HG03066 (cell line): ENCODE data around the gene SLC12A8.

Experiments
- ATAC-seq: cut with Tn5 transposase; IDR thresholded peaks from one replicate; pipeline ENCODE4 v1.9.1; 2021; ENCODE audit warnings: low read depth; ENCODE audit not compliant: unreplicated experiment

The SLC12A8 gene

DNA sequence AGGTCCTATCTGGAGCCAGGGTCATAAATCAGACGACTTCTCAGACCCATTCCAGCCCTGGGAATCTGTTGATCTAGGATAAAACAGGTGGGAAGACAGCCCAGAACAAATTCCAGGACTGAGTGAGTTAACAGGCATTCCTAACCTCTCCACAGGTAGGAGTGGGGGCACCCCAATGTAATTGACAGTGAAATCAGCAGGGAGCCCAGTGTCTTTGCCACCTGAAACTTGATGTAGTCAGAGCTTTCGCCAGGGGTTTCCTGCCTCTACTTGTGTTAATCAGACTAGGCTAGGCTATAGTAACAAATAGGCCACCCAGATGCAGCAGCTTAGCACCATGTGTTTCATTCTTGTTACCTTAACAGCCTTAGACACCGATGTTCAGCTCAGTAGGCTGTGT, 154.0 kb downstream of the SLC12A8 start:
- no peak for ATAC-seq

DNA sequence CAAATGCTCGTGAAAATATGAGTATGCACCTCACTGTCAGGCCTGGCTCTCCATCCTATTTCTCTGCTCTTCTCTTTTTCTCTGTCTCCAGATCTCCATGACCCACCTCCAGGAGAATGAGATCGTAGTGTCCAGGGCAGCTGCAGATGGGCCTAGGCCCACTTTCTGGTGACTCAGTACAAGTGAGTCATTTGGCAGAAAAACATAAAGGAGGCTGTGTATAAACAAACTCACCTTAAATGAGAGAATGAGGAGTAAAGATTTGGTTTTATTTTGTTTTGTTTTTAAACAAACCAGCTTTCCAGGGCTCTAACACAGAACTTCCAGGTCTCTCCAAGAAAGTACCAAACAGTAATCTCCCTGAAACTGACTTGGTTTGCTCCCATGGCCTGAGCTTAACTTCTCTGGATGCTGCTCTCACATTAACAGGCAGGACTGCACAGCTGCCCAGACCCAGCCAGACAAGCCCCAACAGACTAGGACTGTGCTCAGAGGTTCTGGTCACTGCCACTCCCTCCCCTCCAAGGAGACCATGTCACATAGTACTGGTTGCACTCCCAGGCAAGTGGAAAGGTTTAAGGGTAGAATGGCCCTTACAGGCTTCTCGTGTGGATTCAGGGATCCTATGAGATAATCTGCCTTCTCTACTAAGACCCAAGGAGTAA, 155.2 kb downstream of the SLC12A8 start:
- no peak for ATAC-seq

DNA sequence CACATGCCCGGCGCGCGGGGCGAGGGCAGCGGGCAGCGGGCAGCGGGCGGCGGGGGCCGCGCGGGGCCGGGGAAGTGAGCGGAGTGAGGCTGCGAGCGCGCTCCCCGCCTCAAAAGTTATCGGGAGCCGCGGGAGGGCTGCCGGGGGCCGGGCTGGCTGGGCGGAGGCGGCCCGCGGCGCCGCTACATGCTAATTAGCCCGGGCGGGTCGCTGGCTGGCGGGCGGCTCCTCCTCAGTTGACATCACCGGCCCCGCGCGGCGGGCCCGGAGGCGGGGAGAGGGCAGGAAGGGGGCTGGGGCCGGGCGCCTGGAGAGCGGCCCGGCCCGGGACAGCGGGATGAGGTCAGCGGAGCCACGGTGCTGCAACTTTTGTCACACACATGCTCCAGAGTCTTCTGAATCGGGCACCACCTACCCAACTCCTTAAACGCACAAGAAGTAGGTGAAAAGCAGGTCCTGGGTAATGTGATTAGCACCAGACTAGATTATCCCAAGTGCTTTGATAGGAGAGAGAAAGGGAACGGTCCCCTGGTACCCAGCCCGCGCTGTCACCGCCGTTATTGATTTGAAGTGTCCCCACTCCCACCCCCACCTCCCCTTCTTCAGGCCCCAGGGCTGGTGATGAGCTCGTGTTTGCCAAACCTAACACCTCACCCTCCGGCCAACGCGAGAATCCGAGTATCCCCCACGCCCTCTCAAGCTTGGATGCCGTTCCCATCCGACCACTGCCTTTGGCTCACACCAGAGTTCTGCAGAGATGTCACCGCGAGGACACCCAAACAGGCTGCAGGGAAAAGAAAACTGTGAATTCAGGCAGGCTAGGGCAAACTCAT, 156.4 kb downstream of the SLC12A8 start, which contains the start of gene HEG1:
Gene HEG1, minus strand, starts transcription at position 85 of the 833 bp plus-strand sequence. CDS start 107 bp downstream, outside the sequence.
- peak; percentile 50 for ATAC-seq

DNA sequence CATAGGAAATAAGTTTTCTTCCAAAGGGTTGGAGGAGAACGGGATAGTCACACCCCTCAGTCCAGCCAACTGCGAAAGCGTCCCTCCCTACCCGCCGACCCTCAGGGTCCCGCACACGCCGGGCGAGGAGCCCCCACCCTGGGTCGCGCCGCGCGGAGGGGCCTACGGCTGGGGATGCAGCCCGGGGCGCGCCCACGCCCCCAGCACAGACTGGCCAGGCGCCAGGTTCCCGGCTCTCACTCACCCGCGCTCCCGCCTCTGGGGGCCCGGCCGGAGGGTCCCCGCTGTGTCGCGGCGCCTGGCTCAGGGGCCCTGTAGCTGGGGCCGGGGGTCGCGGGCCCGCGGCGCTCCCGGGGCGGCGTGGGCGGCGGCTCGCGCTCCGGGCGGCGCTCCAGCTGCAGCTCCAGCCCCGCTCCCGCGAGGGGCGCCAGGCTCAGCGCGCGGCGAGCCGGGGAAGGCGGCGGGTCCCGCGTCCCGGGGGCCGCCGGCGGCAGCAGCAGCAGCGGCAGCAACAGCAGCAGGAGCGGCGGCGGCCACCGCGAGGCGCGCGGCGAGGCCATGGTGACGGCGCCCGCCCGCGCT, 157.1 kb downstream of the SLC12A8 start:
- ATAC-seq: peak; percentile 15

DNA sequence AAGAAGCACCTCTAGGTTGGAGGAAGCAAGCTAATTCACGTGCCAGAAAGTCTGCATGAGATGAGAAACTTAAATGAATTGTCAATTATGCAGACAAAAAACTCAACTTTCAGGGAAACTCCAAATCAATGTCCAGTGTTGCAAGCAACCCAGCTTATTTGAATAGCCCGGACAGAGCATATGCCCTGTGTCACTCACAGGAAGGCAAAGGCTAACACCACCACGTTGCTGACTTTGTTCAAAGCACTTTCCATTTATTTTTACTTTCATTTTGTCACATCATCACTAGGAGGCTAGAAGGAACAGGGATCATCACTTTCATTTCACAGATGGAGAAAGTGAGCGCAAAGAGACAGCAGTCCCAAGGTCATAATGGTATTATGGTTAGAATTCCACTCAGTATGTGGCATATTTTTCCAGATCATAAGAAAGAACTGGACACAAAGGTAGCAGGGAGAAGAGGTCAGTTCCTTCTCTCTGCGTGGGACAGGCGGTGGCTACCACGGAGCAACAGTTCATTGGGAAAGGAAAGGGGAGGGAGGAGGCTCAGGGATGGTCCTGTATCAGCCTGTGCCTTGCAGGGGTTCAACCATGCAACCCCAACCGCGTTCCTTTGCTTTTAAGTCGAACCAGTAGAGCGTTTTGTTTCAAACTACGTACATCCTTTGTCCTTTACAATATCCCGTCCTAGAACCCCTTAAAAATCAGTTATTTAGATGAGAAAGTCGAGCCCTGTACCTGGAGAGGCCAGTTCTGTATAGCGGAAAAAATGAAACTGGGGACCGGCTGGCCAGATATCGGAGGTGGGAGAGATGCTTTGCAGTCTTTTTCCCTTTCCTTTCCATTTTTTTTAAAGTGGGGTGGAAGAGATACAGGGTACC, 157.9 kb downstream of the SLC12A8 start:
- ATAC-seq: no peak

DNA sequence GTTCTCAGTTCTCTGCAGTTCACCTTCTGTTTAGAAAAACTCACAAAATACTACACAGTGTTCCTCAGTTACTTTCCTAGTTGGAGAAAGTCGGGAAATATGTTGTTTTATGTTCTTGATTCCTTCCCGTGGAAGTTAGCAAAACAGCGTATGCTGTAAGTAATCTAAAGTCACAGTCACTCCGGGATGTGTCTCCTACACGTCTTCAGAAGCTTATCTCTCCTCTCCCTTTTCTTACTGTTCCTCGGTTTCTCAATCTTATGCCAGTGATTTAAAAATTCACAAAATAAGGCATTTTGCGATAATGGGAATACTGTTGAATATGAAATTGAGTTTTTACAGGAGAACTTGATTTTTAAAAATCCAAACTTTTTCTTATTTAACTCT, 158.5 kb downstream of the SLC12A8 start:
- ATAC-seq: no peak

DNA sequence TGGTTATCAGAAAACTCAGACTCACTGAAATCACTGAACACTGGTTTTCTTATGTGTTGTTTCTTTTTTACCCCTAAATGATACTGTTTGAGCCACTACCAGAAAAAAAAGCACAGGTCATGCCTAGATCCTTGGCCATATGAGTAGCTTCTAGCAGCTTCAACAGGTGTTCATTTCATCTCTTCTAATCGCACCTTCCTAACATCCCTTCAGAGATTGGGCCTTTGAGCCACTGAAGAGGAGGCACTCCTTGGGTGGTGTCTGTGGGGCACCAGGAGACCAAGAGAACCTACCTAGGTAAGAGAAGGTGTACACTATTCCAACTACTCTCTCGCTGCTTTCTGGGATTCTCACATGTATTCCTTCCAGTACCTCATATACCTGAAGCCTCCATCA, 159.2 kb downstream of the SLC12A8 start:
- ATAC-seq: no peak

DNA sequence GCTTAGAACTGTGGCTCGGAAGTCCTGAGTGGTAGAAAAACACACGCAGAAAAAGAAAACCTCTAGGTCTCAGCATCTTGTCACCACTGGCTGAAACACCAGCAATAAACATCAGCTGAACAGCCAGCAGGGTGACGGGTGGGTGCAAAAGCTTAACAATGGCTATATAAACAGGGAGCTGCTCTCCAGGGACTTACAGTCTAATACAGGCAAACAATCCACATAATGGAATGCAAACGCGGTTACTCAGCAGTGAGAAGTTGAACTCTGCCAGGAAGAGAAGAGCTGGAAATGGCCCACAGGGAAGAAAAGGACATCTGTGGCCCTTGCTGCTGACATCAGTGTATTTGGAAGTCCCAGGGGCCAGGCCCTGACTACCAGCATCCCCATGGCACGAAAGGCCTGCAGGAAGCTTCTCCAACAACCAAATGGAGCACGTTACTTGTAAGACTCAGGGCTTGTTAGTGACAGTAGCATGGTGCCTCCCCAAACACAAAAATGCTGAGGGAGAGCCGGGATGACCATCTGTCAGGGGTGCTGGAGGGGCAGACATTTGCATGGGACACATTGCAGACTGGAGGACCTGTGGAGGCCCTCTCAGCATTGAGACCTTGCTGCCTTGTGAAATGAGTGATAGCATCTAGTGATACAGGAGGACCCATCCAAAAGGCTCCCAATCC, 159.8 kb downstream of the SLC12A8 start:
- ATAC-seq: no peak

DNA sequence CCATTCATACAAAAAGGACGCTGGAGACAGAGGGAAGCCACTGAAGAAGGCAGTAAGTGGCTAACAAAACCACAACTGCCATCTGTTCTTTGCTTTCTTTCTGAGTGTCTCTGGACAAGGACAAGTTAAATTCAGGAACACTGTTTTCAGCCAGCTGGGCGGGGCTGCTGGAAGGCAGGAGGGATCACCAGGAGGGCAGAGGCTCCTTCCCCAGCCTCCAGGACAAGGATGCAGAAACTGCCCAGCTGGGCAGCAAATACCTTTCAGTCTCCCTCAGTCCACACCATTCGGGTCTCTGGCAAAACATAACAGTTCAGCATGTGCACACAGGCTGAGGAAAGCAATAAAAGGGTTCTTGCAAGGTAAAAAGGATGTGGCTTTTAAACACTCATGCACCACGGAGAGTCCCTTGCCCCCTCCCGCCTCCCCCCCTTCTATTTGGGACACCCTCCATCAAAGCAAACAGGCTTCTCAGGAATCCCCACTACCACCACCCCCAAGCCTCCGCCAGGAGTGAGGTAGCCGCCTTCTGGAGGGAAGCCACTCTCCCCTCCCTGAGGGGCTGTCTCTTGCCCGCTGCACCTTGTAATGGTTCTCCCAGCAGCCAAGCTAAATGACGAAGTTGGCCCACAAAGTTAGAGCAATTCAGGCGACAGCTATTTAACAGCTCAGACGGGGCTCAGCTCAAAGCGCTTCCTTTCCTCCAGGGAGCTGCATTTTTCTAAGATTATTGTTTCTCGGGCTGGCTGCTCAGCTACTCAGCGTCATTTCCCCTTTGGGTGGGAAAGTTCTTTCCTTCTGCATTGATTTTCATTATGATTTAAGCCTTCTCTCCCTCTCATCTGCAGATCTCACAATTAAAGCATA, 160.6 kb downstream of the SLC12A8 start:
- no peak for ATAC-seq

DNA sequence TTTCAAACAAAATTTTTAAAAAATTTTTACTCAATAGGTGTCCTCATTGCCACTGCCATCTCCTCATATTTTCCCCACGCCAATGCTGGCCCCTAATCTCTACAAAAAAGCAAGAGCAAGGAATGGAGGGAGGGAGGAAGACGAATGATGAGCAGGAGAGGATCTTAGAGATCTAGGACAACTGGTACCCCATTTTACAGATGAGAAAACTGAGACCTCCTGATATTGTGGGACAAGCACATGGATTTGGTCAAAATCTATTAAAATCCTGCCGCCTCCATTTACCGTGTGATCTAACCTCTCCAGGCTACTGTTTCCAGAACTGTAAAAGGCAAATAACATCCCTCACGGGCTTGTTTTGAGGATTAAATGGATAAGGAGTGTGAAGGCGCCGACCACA, 161.3 kb downstream of the SLC12A8 start:
- ATAC-seq: no peak

DNA sequence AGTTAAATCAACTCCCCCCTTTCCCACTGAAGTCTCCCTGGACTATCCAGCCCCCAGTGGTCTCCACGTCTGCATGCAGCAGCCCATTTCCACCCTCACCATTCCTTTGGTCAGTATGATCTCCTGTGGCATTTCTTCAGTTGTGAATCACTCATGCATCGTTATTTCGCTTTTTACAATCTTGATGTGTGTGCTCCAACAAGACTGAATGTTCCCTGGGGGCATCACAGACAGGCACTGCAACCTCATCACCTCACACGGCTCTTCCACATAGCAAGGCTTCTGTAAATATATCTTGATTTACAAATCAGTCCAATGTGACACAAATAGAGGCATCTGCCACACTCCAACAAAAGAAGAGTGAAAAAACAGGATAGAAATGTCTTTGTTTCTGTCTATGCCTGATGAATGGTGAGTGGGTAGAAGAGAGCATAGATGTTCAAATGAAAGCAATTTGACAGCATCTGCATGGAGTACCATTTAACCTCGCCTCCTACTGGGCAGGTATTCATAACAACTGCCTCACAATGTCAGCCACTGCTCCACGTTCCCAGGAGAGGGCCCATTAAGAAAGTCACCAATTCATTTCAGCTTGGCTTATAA, 162.0 kb downstream of the SLC12A8 start:
- no peak for ATAC-seq

DNA sequence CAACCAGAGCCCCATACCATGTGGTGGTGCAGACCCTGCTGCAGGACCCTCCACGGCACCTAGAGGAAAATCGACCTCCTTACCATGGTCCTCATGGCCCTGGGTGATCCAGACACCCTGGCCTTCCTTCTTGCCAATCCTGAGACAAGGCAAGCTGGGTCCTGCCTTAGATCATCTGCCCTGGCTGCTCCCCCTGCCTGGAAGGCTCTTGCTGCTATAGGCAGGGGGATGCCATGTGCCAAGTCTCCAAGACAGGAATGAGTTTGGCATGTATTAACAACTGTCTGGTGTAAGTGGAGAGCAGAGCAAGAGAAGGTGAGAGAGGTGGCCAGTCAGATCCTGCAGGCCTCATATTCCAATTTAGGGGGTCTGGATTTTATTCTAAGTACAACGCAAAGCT, 164.3 kb downstream of the SLC12A8 start:
- ATAC-seq: no peak

DNA sequence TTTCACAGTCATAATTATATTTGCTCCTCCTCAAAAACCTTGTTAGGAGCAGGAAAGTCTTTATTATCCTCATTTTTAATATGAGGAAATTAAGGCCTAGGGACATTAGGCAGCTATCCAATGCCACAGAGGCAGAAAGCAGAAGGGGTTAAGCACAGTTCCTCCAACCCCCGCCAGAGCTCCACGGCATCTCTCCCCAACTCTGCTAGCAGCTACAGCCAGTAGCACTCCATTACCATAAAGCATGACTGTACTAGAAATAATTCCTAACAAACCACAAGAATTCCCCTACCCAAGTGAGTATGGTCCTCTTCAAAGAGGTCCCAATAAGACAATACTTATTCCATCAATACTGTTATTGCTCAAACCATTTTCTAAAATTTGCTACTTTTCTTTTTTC, 166.6 kb downstream of the SLC12A8 start:
- ATAC-seq: no peak

DNA sequence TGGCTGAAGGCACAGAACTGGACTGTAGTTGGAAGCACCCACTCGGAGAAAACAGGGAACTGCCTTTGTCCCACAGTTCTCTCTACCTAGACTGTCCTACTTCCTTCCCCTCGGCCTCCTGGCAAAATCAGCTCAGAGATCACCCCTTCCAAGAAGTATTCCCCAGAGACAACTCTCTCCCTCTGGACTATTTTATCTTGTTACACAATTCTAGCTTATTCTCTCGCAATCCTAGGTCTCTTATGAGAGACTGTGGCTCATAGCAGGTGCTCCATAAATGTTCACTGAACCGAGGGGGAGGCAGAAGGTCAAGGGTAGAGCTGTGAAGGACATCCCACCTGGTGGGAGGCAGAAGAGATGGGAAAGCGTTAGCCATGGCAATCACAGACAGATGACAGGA, 167.4 kb downstream of the SLC12A8 start:
- ATAC-seq: no peak

DNA sequence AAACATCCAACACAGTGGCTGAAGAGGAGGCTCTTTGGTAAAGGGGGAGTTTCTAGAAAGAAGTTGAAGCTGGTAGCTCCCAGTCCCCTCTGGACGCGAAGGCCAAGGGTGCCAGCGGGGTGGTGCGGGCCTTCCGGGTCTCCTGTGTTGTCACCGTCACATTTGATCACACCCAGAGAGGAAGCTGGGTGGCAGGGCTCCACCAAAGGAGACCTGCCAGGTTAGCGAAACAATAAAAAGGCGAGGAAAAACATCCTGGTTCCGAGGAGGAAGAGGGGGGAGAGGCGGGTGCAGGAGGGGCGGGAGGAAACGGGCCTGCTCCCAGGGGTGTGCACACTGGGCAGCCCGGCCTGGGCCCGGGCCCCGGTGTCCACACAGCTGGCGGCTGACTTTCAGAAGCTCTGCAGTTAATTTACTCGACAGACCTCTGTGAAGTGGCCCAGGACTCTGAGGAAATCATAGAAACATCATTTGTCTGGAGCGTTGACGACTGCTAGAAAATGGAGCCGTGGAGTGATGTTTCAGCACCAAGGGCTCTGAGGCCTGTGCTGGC, 168.9 kb downstream of the SLC12A8 start:
- ATAC-seq: no peak

DNA sequence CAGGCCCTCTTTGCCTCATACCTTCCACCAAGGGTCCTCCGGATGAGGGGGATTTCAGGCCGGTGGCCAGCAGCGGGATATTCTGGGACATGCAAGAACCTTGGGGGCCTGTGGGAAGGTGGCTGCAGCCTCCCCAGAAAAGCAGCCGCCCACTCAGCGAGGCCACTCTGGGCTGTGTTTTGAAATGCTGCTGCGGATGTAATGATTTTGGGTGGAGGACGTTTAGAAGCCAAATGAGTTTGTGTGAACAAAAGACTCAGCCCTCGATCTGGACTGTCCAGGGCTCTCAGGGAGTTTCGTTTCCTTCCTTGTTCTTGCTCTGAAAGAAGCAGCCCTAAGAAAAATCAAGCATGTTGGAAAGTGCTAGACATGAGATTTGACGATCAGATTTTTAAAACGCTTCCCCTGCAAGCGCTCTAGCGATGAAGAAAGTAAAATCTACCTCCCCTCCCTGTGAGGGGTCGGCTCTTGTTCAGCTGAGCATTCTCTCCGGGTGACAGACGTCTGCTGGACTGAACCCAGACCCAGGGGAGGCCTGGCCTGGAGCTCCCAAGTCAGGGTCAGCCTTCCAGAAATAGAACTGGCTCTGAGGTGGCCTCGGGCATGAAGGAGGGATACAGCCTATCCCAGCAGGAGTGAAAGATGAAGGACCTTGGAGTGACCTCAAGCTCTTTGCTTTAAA, 169.7 kb downstream of the SLC12A8 start:
- ATAC-seq: no peak

DNA sequence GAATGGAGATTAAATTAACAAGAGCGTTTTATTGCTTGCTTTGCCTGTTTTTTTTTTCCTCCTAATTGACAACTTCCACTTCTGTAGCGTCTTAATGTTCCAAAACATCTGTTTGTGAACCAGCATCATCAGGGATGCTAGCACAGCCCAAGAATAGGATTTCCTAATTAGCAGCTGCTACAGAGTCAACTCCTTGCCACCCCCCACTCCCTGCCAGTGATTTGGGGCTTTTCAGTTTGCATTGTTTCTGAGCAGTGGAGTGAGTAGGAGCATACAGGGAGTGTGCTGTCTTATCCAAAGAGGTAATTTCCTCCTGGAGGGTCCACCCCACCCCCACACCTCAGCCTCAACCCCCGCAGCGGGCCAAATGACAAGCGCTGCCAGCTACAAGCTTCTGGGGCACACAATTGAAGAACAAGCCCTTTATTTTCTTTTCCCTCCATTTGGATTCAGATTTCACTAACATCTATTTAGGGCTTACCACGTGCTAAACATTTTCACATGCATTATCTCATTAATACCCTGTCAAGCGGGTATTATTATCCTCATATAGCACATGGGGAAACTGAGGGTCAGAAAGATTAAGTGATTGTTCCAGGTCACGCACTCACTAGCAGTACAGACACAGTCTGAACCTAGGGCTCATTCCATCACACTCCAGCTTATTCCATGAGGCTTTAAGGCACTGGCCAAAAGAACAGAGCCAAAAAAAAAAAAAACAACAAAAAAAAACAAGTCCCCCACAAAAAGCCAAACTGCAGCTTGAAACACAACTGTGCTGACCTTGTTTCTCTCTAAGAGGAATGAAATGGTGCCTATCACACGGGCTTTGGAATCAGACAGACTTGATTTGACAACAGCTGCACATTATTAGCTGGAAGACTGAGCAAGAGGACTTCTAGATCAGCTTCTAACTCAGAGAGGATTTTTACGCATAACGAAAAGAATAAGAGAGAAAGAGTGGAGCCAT, 173.1 kb downstream of the SLC12A8 start:
- no peak for ATAC-seq
